Measurements from ENCODE around the gene GRIFIN.

DNA sequence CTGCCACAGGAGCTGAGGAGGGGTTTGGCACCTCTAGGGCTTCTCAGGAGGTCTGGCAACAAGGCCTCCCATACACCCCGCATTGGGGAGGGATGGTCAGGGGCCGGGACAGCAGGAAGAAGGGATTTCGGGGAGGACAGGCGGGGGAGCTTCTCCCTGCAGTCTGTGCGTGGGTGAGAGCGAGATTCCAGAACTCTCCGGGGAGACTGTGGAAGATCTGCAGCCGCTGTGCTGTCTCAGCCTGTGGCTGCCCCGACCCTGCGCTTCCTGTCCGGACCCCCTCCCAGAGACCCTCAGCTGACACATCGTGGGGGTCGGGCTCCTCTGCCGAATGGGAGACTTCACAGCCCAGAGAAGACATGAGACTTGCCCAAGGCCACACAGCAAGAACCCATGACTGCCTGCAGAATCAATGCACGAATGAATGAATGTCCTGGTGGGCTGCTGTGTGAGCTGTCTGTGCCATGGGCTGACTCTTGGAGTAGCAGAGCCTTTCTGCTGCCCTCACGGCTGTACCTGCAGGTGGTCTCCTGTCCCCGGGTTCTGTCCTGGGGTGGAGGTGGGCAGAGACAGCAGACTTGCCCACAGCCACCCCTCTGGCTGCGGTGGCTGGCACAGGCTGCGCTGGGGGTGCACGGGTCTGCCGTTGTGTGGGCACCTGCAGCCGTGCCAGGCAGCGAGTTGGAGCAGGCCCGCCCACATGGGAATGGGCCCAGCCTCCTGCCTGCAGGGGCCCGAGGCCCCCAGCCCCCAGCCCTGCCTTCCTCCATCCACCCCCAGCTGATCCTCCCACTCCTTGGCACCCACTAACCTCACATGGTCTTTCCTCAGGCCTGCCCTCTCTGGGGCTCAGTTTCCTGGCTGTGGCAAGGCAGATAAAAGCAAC is 27.1 kb upstream of the GRIFIN start:
- TF ChIP-seq, protein P1, sequence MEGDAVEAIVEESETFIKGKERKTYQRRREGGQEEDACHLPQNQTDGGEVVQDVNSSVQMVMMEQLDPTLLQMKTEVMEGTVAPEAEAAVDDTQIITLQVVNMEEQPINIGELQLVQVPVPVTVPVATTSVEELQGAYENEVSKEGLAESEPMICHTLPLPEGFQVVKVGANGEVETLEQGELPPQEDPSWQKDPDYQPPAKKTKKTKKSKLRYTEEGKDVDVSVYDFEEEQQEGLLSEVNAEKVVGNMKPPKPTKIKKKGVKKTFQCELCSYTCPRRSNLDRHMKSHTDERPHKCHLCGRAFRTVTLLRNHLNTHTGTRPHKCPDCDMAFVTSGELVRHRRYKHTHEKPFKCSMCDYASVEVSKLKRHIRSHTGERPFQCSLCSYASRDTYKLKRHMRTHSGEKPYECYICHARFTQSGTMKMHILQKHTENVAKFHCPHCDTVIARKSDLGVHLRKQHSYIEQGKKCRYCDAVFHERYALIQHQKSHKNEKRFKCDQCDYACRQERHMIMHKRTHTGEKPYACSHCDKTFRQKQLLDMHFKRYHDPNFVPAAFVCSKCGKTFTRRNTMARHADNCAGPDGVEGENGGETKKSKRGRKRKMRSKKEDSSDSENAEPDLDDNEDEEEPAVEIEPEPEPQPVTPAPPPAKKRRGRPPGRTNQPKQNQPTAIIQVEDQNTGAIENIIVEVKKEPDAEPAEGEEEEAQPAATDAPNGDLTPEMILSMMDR (optimal IDR thresholded peaks at IDR 0.05 in 1 of 3, IDR thresholded peaks at IDR 0.05 in 1 of 3, conservative IDR thresholded peaks at IDR 0.05 in 1 of 3; ENCODE audit: extremely low read depth in 1 of 3, insufficient read depth in 2 of 3, low read length in 3 of 3) = no peak
- no peak for TF ChIP-seq EZH2 (IDR thresholded peaks at IDR 0.05; ENCODE audit: low read length)
